ENCODE results near the gene CEP89.

The CEP89 gene

DNA sequence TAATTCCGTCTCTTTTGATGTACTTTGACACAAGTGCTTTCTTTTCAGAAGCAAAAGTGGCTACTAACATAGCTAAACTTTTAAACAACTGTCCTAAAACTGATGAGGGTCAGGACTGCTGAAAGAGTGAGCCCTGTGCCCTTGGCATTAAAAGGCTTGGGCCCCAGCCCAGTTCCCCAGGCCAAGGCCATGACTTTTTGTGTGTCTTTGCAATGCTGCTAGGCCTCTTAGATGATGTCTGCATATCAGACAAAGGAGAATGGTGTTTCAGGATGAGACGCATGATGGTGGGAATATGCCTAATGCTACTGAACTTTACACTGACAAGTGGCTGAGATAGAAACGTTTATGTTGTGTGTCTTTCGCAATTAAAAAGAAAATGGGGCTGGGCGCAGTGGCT lies 140.1 kb downstream of the CEP89 start:
- no peak for DNase-seq

DNA sequence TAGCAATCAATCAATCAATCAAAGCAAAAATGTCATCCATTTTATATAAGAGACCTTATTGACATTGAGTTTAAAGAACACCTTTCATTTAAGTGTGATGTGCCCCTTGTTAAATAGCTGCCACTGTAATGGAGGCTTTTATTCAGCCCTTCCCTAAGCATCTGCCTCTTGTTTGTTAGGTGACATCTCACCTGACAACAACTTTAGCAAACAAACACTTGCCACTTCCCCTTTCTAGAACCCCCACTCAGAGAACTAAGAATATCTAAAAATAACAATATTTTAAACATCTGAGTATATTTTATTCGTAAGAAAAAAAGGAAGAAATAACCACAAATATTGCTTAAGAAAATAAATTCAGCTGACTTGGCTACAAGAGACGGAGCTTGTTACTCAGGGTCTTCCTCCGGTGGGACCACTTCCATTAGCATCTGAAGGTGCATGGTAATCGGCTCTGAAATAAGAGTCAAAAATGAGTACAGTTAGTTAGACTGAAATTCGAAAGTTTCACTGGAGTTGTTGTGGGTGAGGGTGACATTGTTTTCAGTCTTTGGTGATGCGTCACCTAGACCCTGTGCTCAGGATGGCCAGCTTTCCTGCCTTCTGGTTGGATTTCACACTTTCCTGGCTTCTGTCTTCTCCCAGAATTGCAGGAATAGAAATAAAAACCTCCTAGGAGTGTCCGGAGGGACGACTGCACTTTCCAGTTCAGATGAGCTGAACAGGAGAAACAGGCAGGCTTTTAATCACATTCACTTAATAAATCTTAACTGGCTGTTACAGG lies 141.3 kb downstream of the CEP89 start:
- no peak for DNase-seq

DNA sequence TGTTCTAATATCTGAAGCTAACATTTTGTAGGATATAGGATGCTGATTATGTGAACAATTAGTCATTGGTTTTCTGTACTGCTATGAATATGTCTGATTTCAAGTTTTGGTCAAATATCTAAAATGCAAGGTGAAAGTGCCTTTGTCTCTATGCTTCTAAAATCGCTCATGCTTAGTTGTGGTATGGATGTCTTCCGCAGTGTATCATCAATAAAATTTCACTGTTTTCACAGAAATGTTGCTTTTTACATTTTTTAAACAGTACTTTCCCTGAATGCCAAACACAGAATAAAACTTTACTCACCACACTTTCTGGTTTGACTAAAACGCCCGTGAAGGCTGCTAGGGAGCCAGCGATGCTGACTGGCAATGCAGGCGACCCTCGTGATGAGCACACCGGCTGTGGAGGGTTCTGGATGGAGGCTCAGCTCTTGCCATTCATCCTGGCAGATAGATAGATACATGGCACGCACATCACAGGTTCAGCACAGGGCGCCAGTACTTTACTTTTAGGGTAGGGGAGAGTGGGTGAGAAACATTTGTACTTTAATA lies 142.3 kb downstream of the CEP89 start:
- no peak for DNase-seq

DNA sequence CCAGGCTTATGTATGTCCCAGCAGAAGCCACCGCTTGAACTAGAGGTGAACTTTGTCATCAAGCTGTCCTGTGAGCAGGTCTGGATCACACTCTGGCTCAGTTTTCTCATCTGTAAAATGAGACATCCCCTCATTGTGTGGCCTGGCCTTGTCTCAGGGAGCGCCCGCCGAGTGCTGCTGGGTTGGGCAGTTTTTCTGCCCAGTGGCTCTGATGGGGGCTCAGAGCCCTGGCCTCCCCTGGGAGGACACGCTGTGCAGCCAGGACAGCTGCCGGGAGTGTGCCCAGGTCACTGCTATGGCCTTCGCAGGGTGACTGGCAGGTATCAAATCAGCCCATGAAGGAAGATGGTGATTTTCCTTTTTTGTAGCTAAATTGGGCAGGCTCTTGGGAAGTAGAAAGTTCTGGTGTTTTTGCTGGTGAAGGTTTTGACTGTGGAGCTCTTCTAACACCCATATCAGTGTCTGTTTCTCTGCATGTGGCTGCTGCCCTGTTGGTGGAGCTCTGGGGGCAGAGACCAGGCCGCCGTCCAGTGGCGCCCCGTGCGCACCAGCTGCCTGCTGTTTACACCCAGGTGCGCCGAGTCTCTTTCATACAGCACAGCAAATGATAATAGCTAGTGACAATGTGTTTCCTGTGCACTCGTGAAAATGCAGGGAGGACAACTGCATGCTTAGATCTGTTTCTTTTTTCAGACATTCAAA lies 143.0 kb downstream of the CEP89 start:
- no peak for DNase-seq

DNA sequence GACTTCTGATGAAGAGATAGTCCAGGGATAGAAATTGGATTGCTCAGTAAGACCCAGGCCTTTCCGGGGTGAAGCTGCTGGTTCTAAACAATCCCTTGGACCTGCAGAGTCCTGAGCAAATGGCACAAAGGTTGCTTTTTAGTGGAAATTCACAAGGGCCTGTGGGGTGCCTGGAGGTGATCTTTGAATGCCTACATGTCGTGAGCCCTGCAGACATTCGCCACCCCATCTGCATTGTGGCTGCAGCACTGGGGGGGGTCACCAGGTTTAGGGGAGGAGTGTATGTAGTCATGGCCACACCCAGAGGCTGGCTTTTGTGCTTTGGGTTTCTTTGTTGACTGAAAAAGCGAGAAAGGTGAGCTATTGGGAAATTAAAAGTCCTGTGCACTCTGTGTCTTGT lies 143.6 kb downstream of the CEP89 start:
- no peak for DNase-seq
